ENCODE data around the gene SUCNR1.
"Not testable (repeated sequence)": the region's sequence is repeated elsewhere in the genome, so short reads cannot be mapped to it uniquely, and the experiment has no call there.

Gene SUCNR1

GRCh38 chr3:151901644-151902285 lies 28.3 kb downstream of the SUCNR1 start:
- DNase-seq: no peak

- DNase-seq: no peak
Observed at GRCh38 chr3:151903501-151903991, 30.1 kb downstream of the SUCNR1 start.

GRCh38 chr3:151905647-151906046 lies 32.2 kb downstream of the SUCNR1 start:
- DNase-seq: no peak

- no peak for DNase-seq
Observed at GRCh38 chr3:151906751-151907150, 33.3 kb downstream of the SUCNR1 start.

- DNase-seq: no peak
Observed at GRCh38 chr3:151908399-151908798, 35.0 kb downstream of the SUCNR1 start.

- DNase-seq: no peak
Observed at GRCh38 chr3:151909681-151910405, 36.4 kb downstream of the SUCNR1 start.

GRCh38 chr3:151911462-151911861 lies 38.0 kb downstream of the SUCNR1 start:
- no peak for DNase-seq

GRCh38 chr3:151912028-151912427 lies 38.6 kb downstream of the SUCNR1 start:
- DNase-seq: no peak

- DNase-seq: no peak
Observed at GRCh38 chr3:151916781-151917180, 43.3 kb downstream of the SUCNR1 start.

GRCh38 chr3:151918253-151919029 lies 45.0 kb downstream of the SUCNR1 start:
- DNase-seq: no peak

- DNase-seq: no peak
Observed at GRCh38 chr3:151919030-151919328, 45.5 kb downstream of the SUCNR1 start.

GRCh38 chr3:151919446-151919845 lies 46.0 kb downstream of the SUCNR1 start:
- DNase-seq: no peak

GRCh38 chr3:151923901-151924300 lies 50.5 kb downstream of the SUCNR1 start:
- no peak for DNase-seq

- DNase-seq: no peak
Observed at GRCh38 chr3:151924753-151925152, 51.3 kb downstream of the SUCNR1 start.

- no peak for DNase-seq
Observed at GRCh38 chr3:151925419-151925818, 52.0 kb downstream of the SUCNR1 start.

GRCh38 chr3:151925876-151926275 lies 52.4 kb downstream of the SUCNR1 start:
- DNase-seq: no peak

GRCh38 chr3:151926956-151927355 lies 53.5 kb downstream of the SUCNR1 start:
- DNase-seq: no peak

GRCh38 chr3:151927915-151928525 lies 54.6 kb downstream of the SUCNR1 start:
- DNase-seq: not testable (repeated sequence)

GRCh38 chr3:151931171-151931570 lies 57.7 kb downstream of the SUCNR1 start:
- no peak for DNase-seq

- no peak for DNase-seq
Observed at GRCh38 chr3:151933234-151933853, 59.9 kb downstream of the SUCNR1 start.
